GM23248 (cell line): ENCODE data around the gene LOXL3. TPM values are rescaled to one million over a fixed set of nuclear protein-coding genes. Genes with fewer than 3 reads are reported as not detected.

ENCODE experiments used
- DNase-seq: peaks from one replicate; pipeline ENCODE4 v3.0.0-alpha.2; 2015
- H2AFZ ChIP-seq: fragments of 200-600 bp; sonication (generic); 2 replicates; pipeline ENCODE4 v1.6.1; 2016; ENCODE audit warnings: antibody characterized with exemption
- H3F3A ChIP-seq: fragments of 200-600 bp; sonication (generic); 2 replicates; pipeline ENCODE4 v1.6.1; 2016; ENCODE audit warnings: mild to moderate bottlenecking, antibody characterized with exemption, mixed run types; ENCODE audit not compliant: insufficient read depth
- H3K27ac ChIP-seq: fragments of 200-600 bp; sonication (generic); 2 replicates; pipeline ENCODE4 v1.5.1; 2016; ENCODE audit warnings: mild to moderate bottlenecking
- H3K27me3 ChIP-seq: fragments of 200-600 bp; sonication (generic); replicated peaks from 2 replicates; pipeline ENCODE4 v1.6.1; 2016; ENCODE audit warnings: mild to moderate bottlenecking; ENCODE audit not compliant: insufficient read depth
- H3K36me3 ChIP-seq: fragments of 200-600 bp; sonication (generic); 2 replicates; pipeline ENCODE4 v1.6.1; 2016; ENCODE audit warnings: low read depth, mild to moderate bottlenecking
- H3K4me1 ChIP-seq: fragments of 200-600 bp; sonication (generic); 2 replicates; pipeline ENCODE4 v1.6.1; 2016; ENCODE audit warnings: mild to moderate bottlenecking; ENCODE audit not compliant: insufficient read depth
- H3K4me2 ChIP-seq: fragments of 200-600 bp; sonication (generic); one replicate; pipeline ENCODE4 v1.6.1; 2016; ENCODE audit warnings: mild to moderate bottlenecking; ENCODE audit not compliant: unreplicated experiment
- H3K4me3 ChIP-seq: fragments of 200-600 bp; sonication (generic); 2 replicates; pipeline ENCODE4 v1.5.1; 2016; ENCODE audit warnings: mild to moderate bottlenecking
- H3K79me2 ChIP-seq: fragments of 200-600 bp; sonication (generic); 2 replicates; pipeline ENCODE4 v1.6.1; 2016; ENCODE audit warnings: mild to moderate bottlenecking; ENCODE audit not compliant: insufficient read depth
- H3K9ac ChIP-seq: fragments of 200-600 bp; sonication (generic); 2 replicates; pipeline ENCODE4 v1.6.1; 2016; ENCODE audit warnings: mild to moderate bottlenecking
- H3K9me2 ChIP-seq: fragments of 200-600 bp; sonication (generic); 2 replicates; pipeline ENCODE4 v1.6.1; 2016; ENCODE audit warnings: mixed run types, mild to moderate bottlenecking, moderate library complexity; ENCODE audit not compliant: insufficient read depth
- H3K9me3 ChIP-seq: fragments of 200-600 bp; sonication (generic); one replicate; pipeline ENCODE4 v1.6.1; 2017; ENCODE audit warnings: low read depth
- H4K20me1 ChIP-seq: fragments of 200-600 bp; sonication (generic); 2 replicates; pipeline ENCODE4 v1.6.0; 2016; ENCODE audit not compliant: insufficient read depth
- EZH2 ChIP-seq: fragments of 200-600 bp; sonication (generic); IDR thresholded peaks from 2 replicates; pipeline ENCODE4 v1.6.1; 2018; ENCODE audit warnings: antibody characterized with exemption, mild to moderate bottlenecking; ENCODE audit not compliant: insufficient read depth, poor library complexity, severe bottlenecking
- EZH2phosphoT487 ChIP-seq: fragments of 200-600 bp; sonication (generic); IDR thresholded peaks from 2 replicates; pipeline ENCODE4 v1.6.1; 2018; ENCODE audit warnings: antibody characterized with exemption, moderate library complexity, mild to moderate bottlenecking, low read depth; ENCODE audit not compliant: insufficient read depth
- WGBS, 2 experiments: methylation state at CpG; one replicate each; pipeline ENCODE4 v1.1.6; 2015 to 2017; ENCODE audit warnings: low lambda C conversion rate in 2 of 2, low coverage in 1 of 2; ENCODE audit errors: missing lambda C conversion rate in 2 of 2; 5-methylcytosine and 5-hydroxymethylcytosine counted together
- in situ Hi-C: fragments of 300-500 bp; cut with MboI; formaldehyde crosslinking; loops from 2 replicates; pipeline ENCODE4 v1.15.0; 2020
- polyA plus RNA-seq: library from polyadenylated mRNA; unstranded; fragments of >200 nt; fragmentation: Nextera tagmentation; extraction: Ambion mirVana; gene quantifications from 2 replicates; pipeline ENCODE4 v1.2.1, GENCODE V29; 2016
- total RNA-seq: library from RNA; depleted of rRNA; stranded (reverse); fragments of >200 nt; shearing (Covaris generic); gene quantifications from 2 replicates; pipeline ENCODE4 v1.2.3, GENCODE V29; 2014

The LOXL3 gene
- total and polyA plus RNA-seq, 2 experiments from 2014 or later: 52.4 to 55.2 TPM

DNA sequence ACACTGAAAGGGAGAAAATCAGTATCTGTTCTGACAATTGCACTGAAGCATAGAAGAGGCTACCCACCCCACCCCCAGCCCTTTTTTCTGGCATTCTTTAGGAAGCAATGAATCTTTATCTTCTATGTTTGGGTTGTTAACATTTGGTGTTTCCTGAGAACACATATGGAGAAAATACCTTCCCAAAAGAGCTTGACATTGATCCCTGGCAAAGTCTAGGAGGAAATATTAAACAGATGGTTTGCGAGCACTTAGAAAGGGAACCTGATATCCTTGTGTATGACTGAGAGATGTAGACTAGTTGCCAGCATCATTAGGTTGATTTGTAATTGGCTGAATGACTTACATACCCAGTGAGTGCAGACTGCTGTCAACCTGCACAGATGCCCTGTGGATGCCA lies 43.7 kb upstream of the LOXL3 start:
- H3K9me3 ChIP-seq: no peaks in the 10 kb centered on the region
- no peak for TF ChIP-seq EZH2
- no peak for TF ChIP-seq EZH2phosphoT487
- H3K4me1 ChIP-seq: peaks cover 11% of the 10 kb centered on the region
- H2AFZ ChIP-seq: no peak overlapping the region
- H3K79me2 ChIP-seq: no peaks in the 10 kb centered on the region
- no peaks in the 10 kb centered on the region for H3K9me2 ChIP-seq
- H3K4me2 ChIP-seq: no peak overlapping the region
- no peak overlapping the region for H3K4me3 ChIP-seq
- no peak overlapping the region for H3K9ac ChIP-seq
- H3K27me3 ChIP-seq: peaks cover 19% of the 10 kb centered on the region
- peaks cover 16% of the 10 kb centered on the region for H3F3A ChIP-seq
- no peak overlapping the region for H3K27ac ChIP-seq
- no peaks in the 10 kb centered on the region for H4K20me1 ChIP-seq
- DNase-seq: no peak
- in situ Hi-C loops: no loop called here
- H3K36me3 ChIP-seq: no peaks in the 10 kb centered on the region
- 0 to 6% methylated on average over 1 of the region's 1 CpG for WGBS, 2 experiments

GRCh38 chr2:74596584-74596983 lies 42.8 kb upstream of the LOXL3 start:
- 48 to 49% methylated on average over 1 of the region's 1 CpG for WGBS, 2 experiments
- no peak overlapping the region for H3K27ac ChIP-seq
- in situ Hi-C loops: no loop called here

GRCh38 chr2:74593826-74594772 lies 40.4 kb upstream of the LOXL3 start:
- Histone ChIP-seq H3K27ac (no peak overlapping the region), H3F3A (peaks cover 7% of the 10 kb centered on the region), H3K36me3 (no peaks in the 10 kb centered on the region), H3K4me1 (peaks cover 6% of the 10 kb centered on the region), H3K79me2 (no peaks in the 10 kb centered on the region), H4K20me1 (no peaks in the 10 kb centered on the region), H3K4me3 (no peak overlapping the region), H2AFZ (no peak overlapping the region), H3K9me2 (no peaks in the 10 kb centered on the region), H3K9ac (no peak overlapping the region), H3K9me3 (no peaks in the 10 kb centered on the region), H3K27me3 (no peaks in the 10 kb centered on the region), H3K4me2 (no peak overlapping the region)
- no peak for TF ChIP-seq EZH2phosphoT487
- TF ChIP-seq EZH2: no peak
- WGBS, 2 experiments: 43 to 53% methylated on average over 4 of the region's 4 CpGs
- peak; percentile 54 for DNase-seq
- in situ Hi-C loops: no loop called here

More at GRCh38 chr2:74596584-74596983, 42.8 kb upstream of the LOXL3 start:
- Histone ChIP-seq H3K9ac (no peak overlapping the region), H2AFZ (no peak overlapping the region), H3K9me3 (no peaks in the 10 kb centered on the region), H3K27me3 (peaks cover 18% of the 10 kb centered on the region), H3K36me3 (no peaks in the 10 kb centered on the region), H3K4me1 (peaks cover 6% of the 10 kb centered on the region), H3K79me2 (no peaks in the 10 kb centered on the region), H3K9me2 (no peaks in the 10 kb centered on the region), H3K4me2 (no peak overlapping the region), H3F3A (peaks cover 7% of the 10 kb centered on the region), H4K20me1 (no peaks in the 10 kb centered on the region), H3K4me3 (no peak overlapping the region)
- TF ChIP-seq EZH2: no peak
- TF ChIP-seq EZH2phosphoT487: no peak
- no peak for DNase-seq

GRCh38 chr2:74588664-74589063 lies 34.9 kb upstream of the LOXL3 start:
- in situ Hi-C loops: loop anchor here (5.0 kb wide), 1 partner anchor 86 kb away; no protein-coding TSS in a partner anchor
- H3K4me2 ChIP-seq: no peak overlapping the region
- peaks cover 22% of the 10 kb centered on the region for H3K4me1 ChIP-seq

More at GRCh38 chr2:74588664-74589063, 34.9 kb upstream of the LOXL3 start:
- H4K20me1 ChIP-seq: no peaks in the 10 kb centered on the region
- no peaks in the 10 kb centered on the region for H3K27me3 ChIP-seq
- H3F3A ChIP-seq: peaks cover 20% of the 10 kb centered on the region
- 58 to 72% methylated on average over 2 of the region's 2 CpGs for WGBS, 2 experiments
- no peaks in the 10 kb centered on the region for H3K36me3 ChIP-seq
- no peak for TF ChIP-seq EZH2phosphoT487
- no peak for TF ChIP-seq EZH2
- no peak overlapping the region for H3K9ac ChIP-seq
- DNase-seq: no peak
- no peak overlapping the region for H3K27ac ChIP-seq
- no peaks in the 10 kb centered on the region for H3K9me3 ChIP-seq
- no peak overlapping the region for H2AFZ ChIP-seq
- H3K9me2 ChIP-seq: no peaks in the 10 kb centered on the region
- H3K4me3 ChIP-seq: no peak overlapping the region
- no peaks in the 10 kb centered on the region for H3K79me2 ChIP-seq
